VCaP (cell line): Measurements from ENCODE around the gene USF2.
A peak's percentile ranks its signal among the peaks of the same experiment; 100 is the strongest.

Source experiments
- H3K27ac ChIP-seq: fragments of 450-650 bp; 2 replicates; pipeline ENCODE4 v1.5.1; 2017
- TF ChIP-seq, protein P1 (sequence below): fragments of 450-650 bp; conservative IDR thresholded peaks from 2 replicates; pipeline ENCODE4 v1.5.1; 2017; ENCODE audit warnings: mild to moderate bottlenecking, moderate library complexity

USF2 gene

DNA sequence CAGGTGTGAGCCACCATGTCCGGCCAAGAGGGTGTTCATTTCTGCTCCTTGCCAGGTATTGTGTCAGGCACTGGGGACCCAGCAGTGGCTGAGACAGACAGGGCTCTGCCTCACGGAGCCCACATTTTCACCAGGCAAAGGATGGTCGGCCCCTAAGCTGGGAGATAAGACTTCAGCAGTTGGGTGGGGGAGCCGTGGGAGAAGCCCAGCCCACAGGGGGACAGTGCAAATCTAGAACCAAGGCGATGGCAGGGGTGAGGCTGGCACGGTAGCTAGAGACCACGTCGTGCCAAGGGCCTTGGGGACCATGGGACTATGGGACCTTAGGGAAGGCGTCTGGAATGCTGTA is 11.7 kb upstream of the USF2 start:
- H3K27ac ChIP-seq, result no peak overlapping the region
- TF ChIP-seq, protein P1, sequence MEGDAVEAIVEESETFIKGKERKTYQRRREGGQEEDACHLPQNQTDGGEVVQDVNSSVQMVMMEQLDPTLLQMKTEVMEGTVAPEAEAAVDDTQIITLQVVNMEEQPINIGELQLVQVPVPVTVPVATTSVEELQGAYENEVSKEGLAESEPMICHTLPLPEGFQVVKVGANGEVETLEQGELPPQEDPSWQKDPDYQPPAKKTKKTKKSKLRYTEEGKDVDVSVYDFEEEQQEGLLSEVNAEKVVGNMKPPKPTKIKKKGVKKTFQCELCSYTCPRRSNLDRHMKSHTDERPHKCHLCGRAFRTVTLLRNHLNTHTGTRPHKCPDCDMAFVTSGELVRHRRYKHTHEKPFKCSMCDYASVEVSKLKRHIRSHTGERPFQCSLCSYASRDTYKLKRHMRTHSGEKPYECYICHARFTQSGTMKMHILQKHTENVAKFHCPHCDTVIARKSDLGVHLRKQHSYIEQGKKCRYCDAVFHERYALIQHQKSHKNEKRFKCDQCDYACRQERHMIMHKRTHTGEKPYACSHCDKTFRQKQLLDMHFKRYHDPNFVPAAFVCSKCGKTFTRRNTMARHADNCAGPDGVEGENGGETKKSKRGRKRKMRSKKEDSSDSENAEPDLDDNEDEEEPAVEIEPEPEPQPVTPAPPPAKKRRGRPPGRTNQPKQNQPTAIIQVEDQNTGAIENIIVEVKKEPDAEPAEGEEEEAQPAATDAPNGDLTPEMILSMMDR, result no peak

DNA sequence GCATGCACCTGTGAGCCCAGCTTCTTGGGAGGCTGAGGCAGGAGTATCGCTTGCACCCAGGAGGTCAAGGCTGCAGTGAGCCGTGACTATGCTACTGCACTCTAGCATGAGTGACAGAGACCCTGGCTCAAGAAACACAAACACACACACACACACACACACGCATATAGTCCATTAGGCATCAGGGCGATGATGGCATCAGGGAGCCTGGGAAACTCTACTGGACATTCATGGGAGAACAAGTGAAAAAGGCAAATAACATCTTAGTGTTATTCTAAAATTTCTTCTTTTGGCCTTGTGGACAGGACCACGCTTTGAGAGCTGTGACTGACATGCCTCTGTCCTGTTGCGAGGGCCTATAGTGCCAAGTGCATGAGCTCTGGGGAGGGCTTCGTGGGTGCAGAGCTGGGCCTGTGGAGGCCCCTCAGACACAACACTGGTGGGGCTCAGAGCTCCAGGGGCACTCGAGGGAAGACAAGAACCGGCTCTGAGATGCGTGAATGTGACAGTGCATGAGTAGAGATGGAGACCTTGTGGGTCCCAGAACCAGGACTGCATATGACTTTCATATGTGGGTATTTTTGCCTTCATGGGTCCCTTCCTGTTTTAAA is 8.0 kb upstream of the USF2 start:
- TF ChIP-seq, protein P1, result no peak
- H3K27ac ChIP-seq, result peak overlapping the region; percentile 30

DNA sequence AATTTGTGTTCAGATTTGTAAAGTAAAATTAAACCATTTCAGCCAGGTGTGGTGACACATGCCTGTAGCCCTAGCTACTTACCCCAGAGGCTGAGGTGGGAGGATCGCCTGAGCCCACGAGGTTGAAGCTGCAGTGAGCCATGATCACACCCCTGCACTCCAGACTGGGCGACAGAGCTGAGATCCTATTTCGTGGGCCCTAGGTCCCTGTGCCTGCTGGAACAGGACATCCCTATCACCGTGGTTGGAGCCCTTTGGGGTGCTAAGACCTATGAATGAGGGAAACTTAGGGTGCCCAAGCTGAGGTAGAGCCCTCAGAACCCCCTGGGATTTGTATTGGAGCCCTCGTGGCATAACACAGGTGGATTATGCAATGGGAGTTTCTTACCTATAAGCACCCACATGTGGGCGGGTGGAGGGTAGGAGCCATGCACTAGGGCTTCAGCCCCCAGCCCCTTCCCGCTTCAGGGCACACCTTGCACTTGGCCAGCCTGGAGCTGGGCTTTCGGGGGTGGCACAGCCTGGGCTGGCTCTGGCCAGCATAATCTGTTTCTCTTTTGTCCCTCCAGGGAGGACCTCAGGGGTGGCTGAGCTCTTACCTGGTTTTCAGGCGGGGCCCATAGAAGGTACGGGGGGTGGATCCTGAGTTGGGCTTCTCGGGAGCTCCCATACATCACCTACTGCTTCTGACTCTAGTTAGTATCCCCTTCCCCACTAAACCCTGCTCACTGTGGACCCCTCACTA is 7.2 kb upstream of the USF2 start:
- TF ChIP-seq, protein P1, result no peak

DNA sequence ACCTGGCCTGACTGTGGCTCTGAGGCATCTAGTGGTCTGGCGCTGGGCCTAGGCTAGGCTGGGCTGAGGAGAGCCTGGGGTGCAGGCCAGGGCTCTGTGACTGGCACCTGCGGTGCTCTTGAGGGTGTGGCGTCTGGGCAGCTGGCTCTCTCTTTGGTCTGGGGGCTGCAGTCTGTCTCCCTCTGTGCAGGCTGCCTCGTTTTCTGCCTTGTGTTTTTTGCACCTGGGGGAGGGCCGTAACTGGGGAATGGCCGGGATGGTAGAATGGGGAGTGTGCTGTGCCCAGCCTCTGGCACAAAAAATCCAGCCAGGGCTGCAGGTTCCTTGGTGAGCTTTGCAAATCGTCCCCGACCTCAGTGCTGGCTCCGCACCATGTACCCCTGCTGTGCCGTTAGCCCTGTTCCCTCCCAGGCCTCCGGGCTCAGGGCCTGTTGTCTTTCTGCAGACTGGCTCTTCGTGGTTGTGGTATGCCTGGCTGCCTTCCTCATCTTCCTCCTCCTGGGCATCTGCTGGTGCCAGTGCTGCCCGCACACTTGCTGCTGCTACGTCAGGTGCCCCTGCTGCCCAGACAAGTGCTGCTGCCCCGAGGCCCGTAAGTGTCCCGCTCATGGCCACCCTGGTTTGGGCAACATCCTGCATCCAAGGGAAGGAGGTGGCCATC is 6.5 kb upstream of the USF2 start:
- TF ChIP-seq, protein P1, result no peak
- peak overlapping the region; percentile 30 for H3K27ac ChIP-seq

More for the DNA sequence above, 7.2 kb upstream of the USF2 start:
- peak overlapping the region; percentile 30 for H3K27ac ChIP-seq

DNA sequence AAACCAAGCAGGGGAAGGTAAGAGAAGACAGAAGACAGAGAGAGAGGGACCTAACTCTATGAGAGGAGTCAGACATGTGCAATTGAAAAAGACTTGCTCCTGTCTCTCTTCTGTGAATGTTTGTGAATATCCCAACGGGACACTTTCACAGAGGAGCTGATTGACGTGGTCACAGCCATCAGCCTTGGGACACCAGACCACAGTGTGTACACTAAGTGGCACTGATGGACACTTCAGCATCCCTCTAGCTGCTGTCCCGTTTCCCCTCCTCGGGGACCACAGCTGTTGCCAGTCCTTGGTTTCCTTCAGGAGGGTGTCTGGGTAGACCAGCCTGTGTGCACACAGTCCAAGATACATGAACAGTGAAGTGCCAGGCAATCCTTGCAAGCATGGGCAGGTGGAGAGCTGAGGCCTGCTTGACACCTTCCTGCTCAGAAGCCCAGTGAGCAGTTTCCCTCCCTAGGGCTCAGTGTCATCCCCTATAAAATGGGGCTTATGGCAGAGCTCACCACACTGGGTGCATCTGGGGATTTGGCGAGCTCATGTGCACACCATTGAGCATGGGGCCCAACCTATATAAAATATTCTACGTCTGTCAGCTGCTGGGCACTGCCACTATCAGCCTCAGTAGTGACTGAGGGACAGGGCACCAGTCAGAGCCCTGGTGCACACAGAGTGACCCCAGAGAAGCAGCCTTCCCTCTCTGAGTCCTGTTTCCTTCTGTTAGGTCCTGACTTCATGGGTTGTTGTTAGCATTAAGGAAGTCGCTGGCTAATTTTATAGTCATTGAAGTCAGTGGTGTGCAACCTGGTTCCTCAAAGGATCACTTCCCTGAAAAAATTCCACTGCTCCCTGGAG is 4.3 kb upstream of the USF2 start:
- peak overlapping the region; percentile 100 for H3K27ac ChIP-seq
- TF ChIP-seq, protein P1, result no peak

DNA sequence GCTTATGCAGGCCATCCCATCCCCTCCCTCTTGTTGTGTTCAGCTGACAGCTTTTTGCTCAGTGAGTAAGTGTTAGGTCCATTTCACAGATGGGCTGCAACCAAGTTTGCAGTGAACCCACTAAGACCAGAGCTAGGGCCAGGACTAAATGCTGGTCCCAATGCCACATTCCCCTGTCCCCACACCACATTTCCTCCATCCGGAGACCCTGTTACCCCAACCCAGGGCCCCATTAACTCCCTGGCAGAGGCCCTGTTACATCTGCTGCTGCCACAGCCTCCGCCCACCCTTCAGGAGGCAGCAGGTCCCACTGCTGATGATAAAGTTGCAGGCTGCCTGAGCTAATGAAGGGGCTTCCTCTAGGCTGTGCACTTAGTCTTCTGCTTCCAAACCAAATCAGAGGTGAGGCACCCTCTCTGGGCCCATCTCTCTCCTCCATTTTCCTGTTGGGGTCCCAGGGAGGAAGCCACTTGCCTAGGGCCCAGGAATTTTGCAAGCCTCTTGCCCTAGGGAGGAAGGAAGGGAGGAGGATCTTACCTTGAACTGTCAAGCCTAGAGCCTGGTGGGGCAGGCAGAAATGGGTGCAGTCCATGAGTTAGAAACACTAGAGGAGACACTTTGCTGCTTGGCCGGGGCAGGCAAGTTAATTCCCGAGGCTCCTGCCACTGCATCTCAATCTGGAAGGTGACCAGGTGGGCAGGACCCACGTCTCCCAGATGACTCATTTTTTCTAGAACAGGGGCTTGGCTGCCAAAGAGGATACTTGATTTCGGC is 3.4 kb upstream of the USF2 start:
- H3K27ac ChIP-seq, result peak overlapping the region; percentile 100
- TF ChIP-seq, protein P1, result no peak
